Colonic mucosa (tissue), 4 donors: ENCODE results near the gene PTPN13. TPM values are rescaled to one million over a fixed set of nuclear protein-coding genes. Genes with fewer than 3 reads are reported as not detected.
"Not testable (repeated sequence)": the region's sequence is repeated elsewhere in the genome, so short reads cannot be mapped to it uniquely, and the experiment has no call there.

Experiments used
- DNase-seq: peaks from one replicate; pipeline ENCODE4 v3.0.0-alpha.2; 2020
- H3K27ac ChIP-seq: fragments of 200-600 bp; one replicate; pipeline ENCODE4 v1.8.0; 2021
- H3K27me3 ChIP-seq: fragments of 200-600 bp; one replicate; pipeline ENCODE4 v1.8.0; 2021
- H3K36me3 ChIP-seq: fragments of 200-600 bp; one replicate; pipeline ENCODE4 v1.8.0; 2021
- H3K4me1 ChIP-seq: fragments of 200-600 bp; one replicate; pipeline ENCODE4 v1.8.0; 2021; ENCODE audit warnings: mild to moderate bottlenecking
- H3K4me3 ChIP-seq: fragments of 200-600 bp; one replicate; pipeline ENCODE4 v1.8.0; 2021
- H3K9ac ChIP-seq, 2 donors: one replicate each; pipeline ENCODE4 v1.7.0; 2013; ENCODE audit warnings: control low read depth in 2 of 2, low read depth in 2 of 2, low read length in 2 of 2
- H3K9me3 ChIP-seq: fragments of 200-600 bp; one replicate; pipeline ENCODE4 v1.8.0; 2021
- CTCF ChIP-seq: fragments of 200-600 bp; IDR thresholded peaks from one replicate; pipeline ENCODE4 v1.8.0; 2022; ENCODE audit warnings: antibody characterized with exemption, mild to moderate bottlenecking
- intact Hi-C: fragments of 100-400 bp; cut with DNase I; formaldehyde crosslinking; loops from one replicate; pipeline ENCODE4 v1.14.1; 2022
- total RNA-seq, 2 donors: library from RNA; stranded (reverse); fragmentation: NEBNext Ultra II Directional in 1 of 2; extraction: Animal tissue kit (Norgen Biotek cat#: 25700) in 1 of 2; gene quantifications; one replicate each; pipeline ENCODE4 v1.2.1, GENCODE V29; 2021
- donor health status: healthy.
- donor health status: DM: no; HTN: no; CAD: no.
- donor health status: DM: no; HTN: no; CAD: no.

Gene PTPN13
- total RNA-seq, 2 donors from 2014 or later, result 2.6 to 4.2 TPM

- intact Hi-C loops, result no loop called here
- TF ChIP-seq CTCF, result no peak
- Histone ChIP-seq H3K36me3 (no peaks in the 10 kb centered on the region), H3K27me3 (no peaks in the 10 kb centered on the region), H3K9me3 (no peaks in the 10 kb centered on the region), H3K4me3 (no peak overlapping the region), H3K4me1 (no peaks in the 10 kb centered on the region), H3K27ac (no peak overlapping the region), H3K9ac (no peak overlapping the region)
- no peak for DNase-seq
Measured at GRCh38 chr4:86717651-86718050, 123.5 kb downstream of the PTPN13 start.

GRCh38 chr4:86718152-86718551 is 124.0 kb downstream of the PTPN13 start:
- no peak overlapping the region for H3K9ac ChIP-seq
- H3K36me3 ChIP-seq, result no peaks in the 10 kb centered on the region
- no peaks in the 10 kb centered on the region for H3K4me1 ChIP-seq
- no peak overlapping the region for H3K4me3 ChIP-seq
- intact Hi-C loops, result no loop called here
- H3K27me3 ChIP-seq, result no peaks in the 10 kb centered on the region
- H3K9me3 ChIP-seq, result no peaks in the 10 kb centered on the region
- H3K27ac ChIP-seq, result no peak overlapping the region
- no peak for TF ChIP-seq CTCF
- DNase-seq, result no peak

- H3K9ac ChIP-seq, intact Hi-C loops, H3K36me3 ChIP-seq, H3K9me3 ChIP-seq, H3K27ac ChIP-seq, DNase-seq, H3K4me3 ChIP-seq, H3K27me3 ChIP-seq, H3K4me1 ChIP-seq: not testable (repeated sequence)
Measured at GRCh38 chr4:86719149-86719548, 125.0 kb downstream of the PTPN13 start.

GRCh38 chr4:86720508-86721068 is 126.5 kb downstream of the PTPN13 start:
- Histone ChIP-seq H3K36me3 (no peaks in the 10 kb centered on the region), H3K4me3 (no peak overlapping the region), H3K27me3 (no peaks in the 10 kb centered on the region), H3K27ac (no peak overlapping the region), H3K4me1 (no peaks in the 10 kb centered on the region), H3K9ac (no peak overlapping the region), H3K9me3 (no peaks in the 10 kb centered on the region)
- no peak for TF ChIP-seq CTCF
- intact Hi-C loops, result no loop called here
- no peak for DNase-seq

GRCh38 chr4:86721412-86721811 is 127.3 kb downstream of the PTPN13 start:
- H3K9me3 ChIP-seq, result no peaks in the 10 kb centered on the region
- H3K36me3 ChIP-seq, result no peaks in the 10 kb centered on the region
- H3K27me3 ChIP-seq, result no peaks in the 10 kb centered on the region
- intact Hi-C loops, result no loop called here
- TF ChIP-seq CTCF, result no peak
- H3K4me3 ChIP-seq, result no peak overlapping the region
- no peak for DNase-seq
- no peak overlapping the region for H3K9ac ChIP-seq
- H3K4me1 ChIP-seq, result no peaks in the 10 kb centered on the region
- no peak overlapping the region for H3K27ac ChIP-seq

GRCh38 chr4:86730310-86730709 is 136.2 kb downstream of the PTPN13 start:
- H3K27ac ChIP-seq, result no peak overlapping the region
- intact Hi-C loops, result no loop called here
- H3K4me1 ChIP-seq, result no peaks in the 10 kb centered on the region
- DNase-seq, result no peak
- no peak overlapping the region for H3K9ac ChIP-seq
- H3K4me3 ChIP-seq, result no peak overlapping the region
- H3K27me3 ChIP-seq, result no peaks in the 10 kb centered on the region
- H3K9me3 ChIP-seq, result no peaks in the 10 kb centered on the region
- TF ChIP-seq CTCF, result no peak
- H3K36me3 ChIP-seq, result no peaks in the 10 kb centered on the region
